Erythroblast (primary cell): ENCODE data around the gene RIF1.

ENCODE experiments used
- DNase-seq, 2 experiments: peaks; one replicate each; lab custom pipeline; 2025; lab: John Stamatoyannopoulos, UW
- GATA1 ChIP-seq: IDR thresholded peaks from 2 replicates; pipeline ENCODE4 v1.6.1; 2011; ENCODE audit warnings: low read depth, mild to moderate bottlenecking, control low read depth, low read length, moderate library complexity
- POLR2A ChIP-seq: IDR thresholded peaks from 2 replicates; pipeline ENCODE4 v1.6.1; 2011; ENCODE audit warnings: mild to moderate bottlenecking, low read length

Gene RIF1

GRCh38 chr2:151498178-151498577 is 88.5 kb downstream of the RIF1 start:
- DNase-seq, result no peak
- TF ChIP-seq POLR2A, result no peak

GRCh38 chr2:151506170-151506569 is 96.5 kb downstream of the RIF1 start:
- no peak for TF ChIP-seq GATA1
- DNase-seq, result no peak

- TF ChIP-seq POLR2A (no peak), GATA1 (no peak)
- no peak for DNase-seq
Measured at GRCh38 chr2:151508519-151508918, 98.8 kb downstream of the RIF1 start.

GRCh38 chr2:151518802-151519201 is 109.1 kb downstream of the RIF1 start:
- TF ChIP-seq GATA1 (no peak), POLR2A (no peak)
- DNase-seq, result no peak

GRCh38 chr2:151520976-151521375 is 111.3 kb downstream of the RIF1 start:
- no peak for DNase-seq
- TF ChIP-seq GATA1 (no peak), POLR2A (no peak)

- TF ChIP-seq GATA1 (no peak), POLR2A (no peak)
- no peak for DNase-seq
Measured at GRCh38 chr2:151522556-151522955, 112.9 kb downstream of the RIF1 start.

- no peak for DNase-seq
- TF ChIP-seq GATA1 (no peak), POLR2A (no peak)
Measured at GRCh38 chr2:151523850-151524249, 114.1 kb downstream of the RIF1 start.

- TF ChIP-seq GATA1, result no peak
- TF ChIP-seq POLR2A, result no peak
- DNase-seq, result no peak
Measured at GRCh38 chr2:151525821-151526373, 116.2 kb downstream of the RIF1 start.

GRCh38 chr2:151526572-151527090 is 116.9 kb downstream of the RIF1 start:
- DNase-seq, result no peak
- TF ChIP-seq GATA1 (no peak), POLR2A (no peak)
